ENCODE measurements around the gene EID1.

DNA sequence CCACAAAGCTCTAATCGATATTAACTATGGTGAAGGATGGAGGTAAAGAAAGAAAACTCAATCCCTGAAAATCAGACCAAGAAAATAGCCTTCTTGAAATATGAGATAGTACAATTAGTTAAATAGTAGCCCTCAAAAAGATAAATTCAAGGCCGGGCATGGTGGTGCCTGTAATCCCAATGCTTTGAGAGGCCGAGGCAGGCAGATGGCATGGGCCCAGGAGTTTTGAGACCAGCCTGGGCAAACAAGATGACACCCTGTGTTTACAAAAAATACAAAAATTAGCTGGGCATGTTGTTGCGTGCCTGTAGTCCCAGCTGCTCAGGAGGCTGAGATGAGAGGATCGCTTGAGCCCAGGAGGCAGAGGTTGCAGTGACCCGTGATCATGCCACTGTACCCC is 35.4 kb upstream of the EID1 start:
- TF ChIP-seq POLR2A (IDR thresholded peaks at IDR 0.05) (no peak), EP300 (IDR thresholded peaks at IDR 0.05) (no peak)
- TF ChIP-seq, protein P1, sequence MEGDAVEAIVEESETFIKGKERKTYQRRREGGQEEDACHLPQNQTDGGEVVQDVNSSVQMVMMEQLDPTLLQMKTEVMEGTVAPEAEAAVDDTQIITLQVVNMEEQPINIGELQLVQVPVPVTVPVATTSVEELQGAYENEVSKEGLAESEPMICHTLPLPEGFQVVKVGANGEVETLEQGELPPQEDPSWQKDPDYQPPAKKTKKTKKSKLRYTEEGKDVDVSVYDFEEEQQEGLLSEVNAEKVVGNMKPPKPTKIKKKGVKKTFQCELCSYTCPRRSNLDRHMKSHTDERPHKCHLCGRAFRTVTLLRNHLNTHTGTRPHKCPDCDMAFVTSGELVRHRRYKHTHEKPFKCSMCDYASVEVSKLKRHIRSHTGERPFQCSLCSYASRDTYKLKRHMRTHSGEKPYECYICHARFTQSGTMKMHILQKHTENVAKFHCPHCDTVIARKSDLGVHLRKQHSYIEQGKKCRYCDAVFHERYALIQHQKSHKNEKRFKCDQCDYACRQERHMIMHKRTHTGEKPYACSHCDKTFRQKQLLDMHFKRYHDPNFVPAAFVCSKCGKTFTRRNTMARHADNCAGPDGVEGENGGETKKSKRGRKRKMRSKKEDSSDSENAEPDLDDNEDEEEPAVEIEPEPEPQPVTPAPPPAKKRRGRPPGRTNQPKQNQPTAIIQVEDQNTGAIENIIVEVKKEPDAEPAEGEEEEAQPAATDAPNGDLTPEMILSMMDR (IDR thresholded peaks at IDR 0.05) = no peak
